KMS-11 (cell line): ENCODE data around the gene KLK10.

ENCODE experiments used
- H2AFZ ChIP-seq: fragments of 200-600 bp; sonication (generic); 2 replicates; pipeline ENCODE4 v1.6.1; 2016; ENCODE audit warnings: antibody characterized with exemption, mixed run types, low read depth
- H3K27ac ChIP-seq: fragments of 200-600 bp; sonication (generic); 2 replicates; pipeline ENCODE4 v1.6.1; 2016; ENCODE audit warnings: mild to moderate bottlenecking, mixed run types
- H3K27me3 ChIP-seq: fragments of 200-600 bp; sonication (generic); 2 replicates; pipeline ENCODE4 v1.6.1; 2017; ENCODE audit warnings: mild to moderate bottlenecking, low read depth, mixed run types, moderate library complexity; ENCODE audit not compliant: insufficient read depth
- H3K36me3 ChIP-seq: fragments of 200-600 bp; sonication (generic); 2 replicates; pipeline ENCODE4 v1.6.1; 2017; ENCODE audit warnings: mild to moderate bottlenecking, mixed run types; ENCODE audit not compliant: insufficient read depth
- H3K4me1 ChIP-seq: fragments of 200-600 bp; sonication (generic); 2 replicates; pipeline ENCODE4 v1.6.1; 2016; ENCODE audit warnings: mild to moderate bottlenecking, low read depth, mixed run types; ENCODE audit not compliant: poor library complexity, severe bottlenecking
- H3K4me2 ChIP-seq: fragments of 200-600 bp; sonication (generic); 2 replicates; pipeline ENCODE4 v1.7.0; 2016; ENCODE audit warnings: mild to moderate bottlenecking, mixed run types
- H3K4me3 ChIP-seq: fragments of 200-600 bp; sonication (generic); IDR thresholded peaks from 2 replicates; pipeline ENCODE4 v1.6.1; 2017; ENCODE audit warnings: low read depth, low read length, mixed read lengths; ENCODE audit not compliant: insufficient read depth
- H3K79me2 ChIP-seq: fragments of 200-600 bp; sonication (generic); 2 replicates; pipeline ENCODE4 v1.6.1; 2016; ENCODE audit warnings: low read depth, mixed run types; ENCODE audit not compliant: insufficient read depth
- H3K9ac ChIP-seq: fragments of 200-600 bp; sonication (generic); 2 replicates; pipeline ENCODE4 v1.6.1; 2016; ENCODE audit warnings: mild to moderate bottlenecking, mixed run types
- H4K20me1 ChIP-seq: fragments of 200-600 bp; sonication (generic); 2 replicates; pipeline ENCODE4 v1.6.1; 2016; ENCODE audit warnings: mild to moderate bottlenecking, mixed run types; ENCODE audit not compliant: insufficient read depth
- CTCF ChIP-seq: fragments of 200-600 bp; sonication (generic); conservative IDR thresholded peaks from 2 replicates; pipeline ENCODE4 v1.6.1; 2017; ENCODE audit warnings: low read depth, mild to moderate bottlenecking, antibody characterized with exemption, low read length, moderate library complexity, mixed read lengths

KLK10 gene

GRCh38 chr19:50983625-50984292 lies 35.8 kb downstream of the KLK10 start, which contains the start of gene KLK7:
TSS of gene KLK7 (minus strand) at chr19:50983917. CDS start at chr19:50982399, 1,518 bp downstream.
- Histone ChIP-seq H3K27ac (no peak within 1 kb of the TSS), H3K27me3 (no peaks in the 10 kb centered on the region; the same call in 1 of the 2 replicates), H2AFZ (no peak within 1 kb of the TSS), H3K79me2 (no peaks in the 10 kb centered on the region), H3K4me2 (no peak within 1 kb of the TSS), H3K36me3 (no peaks in the 10 kb centered on the region), H4K20me1 (no peaks in the 10 kb centered on the region), H3K9ac (no peak within 1 kb of the TSS), H3K4me3 (no peak within 1 kb of the TSS), H3K4me1 (no peaks in the 10 kb centered on the region)
- no peak for TF ChIP-seq CTCF

GRCh38 chr19:50982186-50982585 lies 37.3 kb downstream of the KLK10 start:
- no peaks in the 10 kb centered on the region for H3K36me3 ChIP-seq
- no peaks in the 10 kb centered on the region for H4K20me1 ChIP-seq
- no peak overlapping the region for H3K27ac ChIP-seq
- H3K4me1 ChIP-seq: no peaks in the 10 kb centered on the region
- H3K9ac ChIP-seq: no peak overlapping the region
- no peak overlapping the region for H2AFZ ChIP-seq
- TF ChIP-seq CTCF: no peak
- H3K27me3 ChIP-seq: no peaks in the 10 kb centered on the region
- H3K4me3 ChIP-seq: no peak overlapping the region
- no peaks in the 10 kb centered on the region for H3K79me2 ChIP-seq
- H3K4me2 ChIP-seq: no peak overlapping the region

- Histone ChIP-seq H3K79me2 (no peaks in the 10 kb centered on the region), H3K4me2 (no peak overlapping the region), H4K20me1 (no peaks in the 10 kb centered on the region), H3K27ac (no peak overlapping the region), H3K9ac (no peak overlapping the region), H3K27me3 (no peaks in the 10 kb centered on the region), H2AFZ (no peak overlapping the region), H3K4me3 (no peak overlapping the region), H3K4me1 (no peaks in the 10 kb centered on the region), H3K36me3 (no peaks in the 10 kb centered on the region)
- TF ChIP-seq CTCF: no peak
Measured at GRCh38 chr19:50981587-50982146, 37.8 kb downstream of the KLK10 start.

GRCh38 chr19:50980208-50980607 lies 39.3 kb downstream of the KLK10 start:
- H3K27ac ChIP-seq: no peak overlapping the region
- TF ChIP-seq CTCF: no peak
- no peaks in the 10 kb centered on the region for H3K79me2 ChIP-seq
- H4K20me1 ChIP-seq: no peaks in the 10 kb centered on the region
- H3K9ac ChIP-seq: no peak overlapping the region
- H3K27me3 ChIP-seq: no peaks in the 10 kb centered on the region
- no peaks in the 10 kb centered on the region for H3K4me1 ChIP-seq
- H3K4me2 ChIP-seq: no peak overlapping the region
- no peak overlapping the region for H3K4me3 ChIP-seq
- H2AFZ ChIP-seq: no peak overlapping the region
- no peaks in the 10 kb centered on the region for H3K36me3 ChIP-seq
